SW 1271 (cell line): ENCODE results near the gene NTRK2.

ENCODE experiments used
- DNase-seq, 2 experiments: peaks; one replicate each; lab custom pipeline; 2025; lab: John Stamatoyannopoulos, UW

Gene NTRK2

DNA sequence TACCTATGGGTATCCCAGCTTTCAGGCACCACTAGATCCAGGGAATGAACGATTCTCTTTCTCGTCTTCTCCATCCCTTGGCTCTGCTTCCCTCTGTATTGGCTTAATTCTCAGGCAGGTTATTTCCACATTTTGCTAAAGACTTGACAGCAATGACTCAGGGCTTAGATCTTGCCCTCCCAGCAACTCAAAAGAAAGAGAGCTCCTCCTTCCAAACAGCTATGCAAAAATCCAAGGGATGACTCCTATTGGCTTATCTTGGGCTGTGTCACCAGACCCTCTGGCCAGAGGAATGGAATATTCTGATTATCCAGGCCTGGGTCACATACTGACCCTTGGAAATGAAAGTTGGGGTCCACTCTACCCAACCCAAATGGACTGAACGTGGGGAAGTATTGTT, 270.2 kb downstream of the NTRK2 start:
- no peak for DNase-seq

- DNase-seq, result no peak
These were observed 270.8 kb downstream of the NTRK2 start for GRCh38 chr9:84940294-84940693.

GRCh38 chr9:84941792-84942191, 272.3 kb downstream of the NTRK2 start:
- DNase-seq, result no peak

GRCh38 chr9:84943482-84944050, 274.0 kb downstream of the NTRK2 start:
- no peak for DNase-seq

GRCh38 chr9:84945878-84946538, 276.5 kb downstream of the NTRK2 start:
- no peak for DNase-seq

GRCh38 chr9:84947412-84947972, 278.0 kb downstream of the NTRK2 start:
- DNase-seq, result no peak

DNA sequence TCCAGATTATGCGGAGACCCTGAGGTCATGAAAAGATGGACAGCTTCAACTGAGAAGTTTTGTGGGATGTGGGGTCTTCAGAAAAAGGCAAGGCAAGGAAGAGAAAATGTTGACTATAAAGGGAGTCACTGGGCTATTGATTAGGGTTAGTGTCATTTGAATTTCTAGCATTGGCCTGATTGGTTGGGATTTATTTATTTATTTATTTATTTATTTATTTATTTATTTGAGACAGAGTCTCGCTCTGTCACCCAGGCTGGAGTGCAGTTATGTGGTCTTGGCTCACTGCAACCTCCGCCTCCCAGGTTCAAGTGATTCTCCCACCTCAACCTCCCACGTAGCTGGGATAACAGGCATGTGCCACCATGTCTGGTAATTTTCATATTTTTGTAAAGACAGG, 279.7 kb downstream of the NTRK2 start:
- no peak for DNase-seq

DNA sequence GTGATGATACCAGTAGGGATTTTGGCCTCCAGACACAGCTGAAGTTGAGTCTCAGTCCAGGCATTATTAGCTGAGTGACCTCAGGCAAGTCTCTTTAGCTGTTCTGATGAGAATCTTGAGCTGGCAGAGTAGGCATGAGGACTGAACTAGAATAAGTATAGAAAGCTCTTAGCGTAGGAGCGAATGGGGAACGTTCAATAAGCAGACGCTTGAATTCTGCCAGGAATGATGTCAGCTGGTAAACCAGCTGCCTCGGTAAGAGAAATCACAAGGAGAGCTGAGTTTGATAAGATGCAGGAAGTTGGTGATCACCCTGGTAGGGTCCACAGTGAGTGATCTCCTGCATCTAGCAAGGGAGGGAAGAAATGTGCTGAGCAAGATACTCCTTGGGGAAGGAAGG, 280.4 kb downstream of the NTRK2 start:
- DNase-seq, result no peak

GRCh38 chr9:84950879-84951811, 281.6 kb downstream of the NTRK2 start:
- DNase-seq, result no peak

DNA sequence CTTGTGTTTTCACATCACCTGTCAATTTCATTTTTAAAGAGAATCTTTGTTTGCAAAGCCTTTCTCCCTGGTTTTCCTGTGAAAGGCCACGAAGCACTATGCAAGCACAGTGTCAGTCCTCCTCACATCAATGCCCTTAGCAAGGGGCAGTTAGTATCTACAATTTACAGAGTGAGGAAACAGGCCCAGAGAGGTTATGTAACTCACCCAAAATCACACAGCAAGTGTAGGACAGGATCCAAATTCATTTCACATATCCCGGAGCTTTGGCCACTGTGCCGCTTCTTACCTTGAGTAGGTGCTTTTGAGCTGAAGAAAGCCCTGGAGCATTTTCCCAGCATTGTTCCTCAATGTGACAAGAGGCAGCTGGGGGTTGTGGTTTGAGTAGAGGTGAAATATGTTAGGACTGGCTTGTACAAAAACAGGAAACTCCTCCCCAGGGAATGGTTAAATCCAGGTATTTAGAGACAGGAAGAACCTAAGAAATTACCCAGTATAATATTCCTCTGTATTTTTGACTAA, 283.8 kb downstream of the NTRK2 start:
- DNase-seq, result no peak

DNA sequence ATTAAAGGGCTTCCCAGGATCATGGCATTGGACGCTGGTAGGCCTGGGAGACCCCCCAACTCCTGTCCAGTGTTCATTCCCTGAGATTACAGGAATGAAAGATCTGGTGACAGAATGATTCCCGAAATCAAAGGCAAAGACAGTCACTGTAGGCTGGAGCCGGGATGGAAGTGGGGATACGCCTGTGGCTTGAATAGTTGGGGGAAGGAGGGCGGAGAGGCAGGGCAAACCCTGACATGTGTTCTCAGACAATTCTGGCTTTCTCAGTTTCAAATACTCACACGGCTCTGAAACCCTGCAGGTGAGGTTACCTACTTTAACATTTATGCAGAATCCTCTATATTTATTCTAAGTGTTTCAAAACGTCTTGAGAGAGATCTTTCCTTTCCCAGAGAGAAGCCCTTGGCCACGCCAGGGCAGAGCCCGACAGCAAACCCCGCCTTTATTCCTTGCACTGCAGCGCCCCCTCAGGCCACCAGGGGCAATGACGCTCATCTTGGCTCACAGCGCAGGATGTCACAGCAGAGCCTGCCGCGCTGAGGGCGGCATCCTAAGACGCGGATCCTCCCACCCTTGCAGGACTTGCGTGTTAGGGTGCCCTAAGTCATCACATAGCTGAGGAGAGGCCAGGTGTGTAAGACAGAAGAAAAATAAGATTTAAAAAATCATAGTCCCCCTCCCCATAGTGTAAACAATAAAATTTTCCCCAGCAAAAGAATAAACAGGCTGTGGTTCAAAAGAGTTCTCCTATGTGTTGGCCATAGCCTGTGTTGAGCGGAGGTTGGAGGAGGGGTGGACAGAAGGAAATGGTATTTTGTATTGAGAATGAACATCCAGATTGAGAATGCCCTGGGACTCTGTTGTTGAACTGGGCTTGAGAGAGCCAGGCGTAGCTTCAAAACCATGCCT, 284.5 kb downstream of the NTRK2 start:
- peak in 1 of 2 experiments; percentile 41 for DNase-seq

- no peak for DNase-seq
These were observed 285.6 kb downstream of the NTRK2 start for GRCh38 chr9:84955155-84955554.

DNA sequence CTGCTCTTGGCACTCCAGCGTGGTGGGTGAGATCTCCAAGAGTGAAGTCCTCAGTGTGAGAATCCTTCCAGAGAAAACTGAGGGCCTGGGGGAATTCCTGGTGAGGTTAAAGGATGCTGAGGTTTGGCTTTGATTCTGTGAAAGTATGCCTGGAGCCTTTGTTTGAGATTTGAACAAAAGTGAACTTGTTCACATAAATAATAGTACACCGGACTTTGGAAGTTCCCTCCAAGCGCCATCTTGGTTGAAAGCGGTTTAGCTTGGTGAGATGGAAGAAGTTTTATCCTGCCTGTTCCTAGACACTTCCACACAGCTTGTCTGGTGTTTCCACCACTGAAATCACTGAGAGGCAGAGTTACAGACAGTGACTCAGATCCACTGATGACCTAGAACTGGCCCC, 286.4 kb downstream of the NTRK2 start:
- DNase-seq, result no peak

- no peak for DNase-seq
These were observed 289.8 kb downstream of the NTRK2 start for GRCh38 chr9:84959339-84959738.

DNA sequence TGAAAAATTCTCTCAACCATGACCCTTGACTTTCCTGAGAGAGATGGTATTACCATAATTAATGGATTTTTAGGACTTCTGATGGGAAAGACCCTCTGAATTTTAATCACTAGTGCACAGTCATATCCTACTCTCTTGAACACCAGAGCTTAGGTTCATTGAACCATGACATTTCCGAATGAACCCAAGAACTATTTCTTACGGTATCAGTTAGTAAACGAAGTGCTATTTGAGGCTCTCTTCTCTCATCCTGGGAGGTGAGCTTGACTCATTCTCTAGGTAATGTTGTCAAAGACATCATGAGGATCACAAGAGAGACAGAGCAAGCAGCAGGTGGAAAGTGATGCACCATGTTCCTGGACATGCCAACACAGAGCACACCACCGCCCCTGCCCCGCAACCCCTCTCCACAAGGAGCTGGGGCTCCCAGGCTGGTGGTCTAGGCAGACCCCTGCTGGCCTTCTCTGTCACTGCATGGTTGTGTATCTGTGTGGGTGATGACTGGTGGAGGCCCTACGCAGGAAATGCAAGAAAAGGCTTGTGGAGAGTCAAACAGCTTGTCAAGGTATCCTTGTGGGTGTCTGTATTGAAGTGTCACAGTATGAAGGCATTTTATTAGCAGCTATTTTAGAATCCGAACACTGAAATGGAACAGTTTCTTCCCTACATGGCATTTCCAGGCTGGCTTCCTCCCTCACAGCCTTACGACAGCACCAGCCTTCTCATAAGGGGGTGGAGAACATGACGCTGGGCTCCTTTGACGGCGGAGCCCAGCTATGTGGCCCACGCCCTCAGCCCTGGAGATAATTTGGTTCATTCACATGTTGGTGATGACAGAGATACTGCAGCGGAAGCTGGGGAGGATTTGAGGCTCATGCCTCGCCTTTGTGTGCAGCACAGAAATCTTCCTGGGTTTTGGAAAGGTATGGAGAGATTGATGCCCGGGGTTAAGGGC, 297.6 kb downstream of the NTRK2 start:
- DNase-seq, result no peak

- no peak for DNase-seq
These were observed 299.6 kb downstream of the NTRK2 start for GRCh38 chr9:84969084-84969483.

GRCh38 chr9:84969736-84970135, 300.2 kb downstream of the NTRK2 start:
- no peak for DNase-seq

GRCh38 chr9:84970432-84970831, 300.9 kb downstream of the NTRK2 start:
- DNase-seq, result no peak

GRCh38 chr9:84971571-84971970, 302.0 kb downstream of the NTRK2 start:
- no peak for DNase-seq

- DNase-seq, result no peak
These were observed 304.7 kb downstream of the NTRK2 start for GRCh38 chr9:84974258-84974657.
